ENCODE data around the gene EZR.

EZR gene

DNA sequence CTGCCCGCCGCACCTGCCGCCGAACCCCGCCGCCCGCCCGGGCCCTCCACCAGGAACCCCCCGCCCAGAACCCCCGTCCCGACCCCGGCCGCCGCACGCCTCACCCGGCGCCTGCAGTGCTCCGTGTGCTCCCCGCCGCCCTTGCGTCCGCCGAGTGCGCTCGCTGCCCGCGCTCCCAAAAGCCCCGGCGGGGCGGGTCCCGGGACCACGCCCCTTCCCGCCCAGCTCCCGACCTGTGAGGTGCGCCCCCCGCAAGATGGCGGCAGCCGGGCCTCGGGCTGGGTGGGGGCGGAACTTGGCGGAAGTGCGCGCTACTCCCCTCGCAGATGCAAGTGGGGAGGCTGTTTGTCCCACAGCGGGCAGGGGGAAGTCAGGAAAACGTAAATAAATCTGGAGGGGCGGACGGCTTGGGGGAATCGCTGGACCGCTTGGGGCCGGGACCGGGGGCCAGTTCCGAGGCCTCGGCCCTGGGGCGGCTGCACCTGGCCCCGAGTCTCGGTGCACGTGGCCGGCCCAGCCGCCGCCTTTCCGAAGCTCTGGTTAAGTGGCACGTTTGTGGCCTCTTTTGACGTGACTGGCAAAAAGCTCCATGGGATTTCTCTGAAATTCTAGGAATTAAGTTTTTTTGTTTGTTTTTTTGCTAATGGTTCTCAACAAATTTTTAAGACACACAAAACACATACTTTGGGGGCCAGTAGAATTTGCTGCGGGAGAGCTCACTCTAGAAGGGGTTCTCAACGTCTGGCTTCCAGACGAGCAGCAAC, at the start of gene EZR:
Gene EZR (minus strand): TSS at position 156 of the 764 bp plus-strand sequence. CDS start 1,275 bp downstream, outside the sequence.
- in situ Hi-C loops (cut with MboI; ENCODE audit: low sequenced_read_pairs) = no loop called here

GRCh38 chr6:158868122-158868480, 48.9 kb upstream of the EZR start:
- in situ Hi-C loops (cut with MboI; ENCODE audit: low sequenced_read_pairs) = no loop called here

GRCh38 chr6:158867381-158868121, 48.4 kb upstream of the EZR start:
- in situ Hi-C loops (cut with MboI; ENCODE audit: low sequenced_read_pairs) = no loop called here

DNA sequence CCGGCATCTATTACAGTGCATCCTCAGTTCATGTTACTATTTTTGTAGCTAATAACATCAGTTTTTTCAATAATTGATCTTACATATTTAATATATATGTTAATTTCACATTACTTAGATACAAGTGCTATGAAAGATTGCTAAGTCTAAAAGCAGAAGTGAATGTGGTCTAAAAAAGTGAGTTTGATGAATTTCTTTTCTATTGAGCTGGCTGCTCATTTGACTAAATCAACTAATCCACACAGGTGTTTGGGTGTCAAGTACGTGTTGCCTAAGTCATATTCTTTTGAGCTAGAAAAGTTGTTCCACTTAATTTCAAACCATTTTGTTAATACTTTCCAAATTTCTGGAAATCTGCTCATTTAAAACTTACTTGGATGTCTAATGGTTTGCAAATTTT, 46.6 kb upstream of the EZR start:
- in situ Hi-C loops (cut with MboI; ENCODE audit: low sequenced_read_pairs) = no loop called here

- in situ Hi-C loops (cut with MboI; ENCODE audit: low sequenced_read_pairs) = no loop called here
Measured at GRCh38 chr6:158863646-158864045, 44.5 kb upstream of the EZR start.

- in situ Hi-C loops (cut with MboI; ENCODE audit: low sequenced_read_pairs) = no loop called here
Measured at GRCh38 chr6:158861686-158862381, 42.7 kb upstream of the EZR start.

DNA sequence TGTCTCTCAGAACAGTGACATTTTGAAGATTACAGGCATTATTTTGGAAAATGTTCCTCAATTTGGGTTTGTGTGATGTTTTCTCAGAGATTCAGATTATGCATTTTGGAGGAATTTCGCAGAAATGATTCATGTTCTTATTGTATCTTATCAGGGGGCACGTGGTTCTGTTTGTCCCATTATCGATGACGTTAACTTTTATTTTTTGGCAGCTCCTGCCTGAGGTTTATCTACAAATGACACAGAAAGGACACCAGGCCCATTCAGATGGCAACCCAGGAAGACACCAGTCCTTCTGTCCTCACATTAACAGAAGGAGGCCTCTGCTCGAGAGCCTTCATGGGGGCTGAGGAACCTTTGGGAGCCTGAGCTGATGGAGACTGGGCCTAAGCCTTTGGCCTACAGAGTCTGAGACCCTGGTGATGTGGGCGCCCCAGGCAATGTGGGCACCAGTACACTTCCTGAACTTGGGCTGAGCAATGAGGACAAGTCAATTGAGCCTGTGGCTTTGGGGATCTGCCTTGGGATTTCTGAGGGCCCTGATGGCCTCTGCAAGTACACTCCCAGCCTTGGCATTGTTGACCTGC, 41.2 kb upstream of the EZR start:
- in situ Hi-C loops (cut with MboI; ENCODE audit: low sequenced_read_pairs) = no loop called here

- in situ Hi-C loops (cut with MboI; ENCODE audit: low sequenced_read_pairs) = no loop called here
Measured at GRCh38 chr6:158856261-158856660, 37.1 kb upstream of the EZR start.

DNA sequence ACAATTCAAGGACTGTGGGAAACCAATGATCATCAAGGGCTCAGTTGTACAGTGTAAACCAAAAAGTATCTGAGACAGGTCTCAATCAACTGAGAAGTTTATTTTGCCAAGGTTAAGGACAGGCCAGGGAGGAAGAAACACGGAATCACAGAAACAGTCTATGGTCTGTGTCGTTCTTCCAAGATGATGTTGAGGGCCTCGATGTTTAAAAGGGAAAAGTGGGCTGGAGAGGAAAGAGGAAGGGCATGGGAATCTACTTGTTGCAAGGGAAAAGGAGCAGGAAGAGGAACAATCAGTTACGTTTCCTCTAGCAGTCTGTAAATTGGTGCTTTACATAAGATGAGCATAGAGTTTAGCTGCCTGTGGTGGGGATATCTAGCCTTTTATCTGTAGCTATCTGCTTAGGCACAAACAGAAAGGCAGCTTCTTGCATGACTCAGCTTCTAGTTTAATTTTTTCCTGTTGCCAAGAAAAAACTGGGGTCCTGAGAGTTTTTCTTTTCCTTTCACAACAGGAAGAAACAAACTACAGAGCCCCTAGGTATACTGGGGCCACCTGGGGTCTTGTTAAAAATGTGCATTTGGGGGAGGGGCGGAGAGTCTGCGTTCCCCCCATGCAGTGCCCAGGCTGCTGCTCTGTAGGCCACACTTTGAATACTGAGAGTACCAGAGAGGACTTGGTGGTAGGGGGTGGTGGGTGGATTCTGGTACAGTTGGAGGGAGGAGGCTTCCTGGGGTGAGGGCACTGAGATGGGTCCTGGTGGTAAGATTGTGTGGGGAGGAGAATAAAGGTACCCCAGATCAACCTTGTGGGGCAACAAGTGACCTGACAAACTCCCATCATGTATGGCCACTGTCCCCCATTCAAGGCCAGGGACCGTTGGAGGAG, 35.3 kb upstream of the EZR start:
- in situ Hi-C loops (cut with MboI; ENCODE audit: low sequenced_read_pairs) = no loop called here

- in situ Hi-C loops (cut with MboI; ENCODE audit: low sequenced_read_pairs) = no loop called here
Measured at GRCh38 chr6:158853880-158854213, 34.7 kb upstream of the EZR start.

GRCh38 chr6:158853072-158853879, 34.1 kb upstream of the EZR start:
- in situ Hi-C loops (cut with MboI; ENCODE audit: low sequenced_read_pairs) = no loop called here

DNA sequence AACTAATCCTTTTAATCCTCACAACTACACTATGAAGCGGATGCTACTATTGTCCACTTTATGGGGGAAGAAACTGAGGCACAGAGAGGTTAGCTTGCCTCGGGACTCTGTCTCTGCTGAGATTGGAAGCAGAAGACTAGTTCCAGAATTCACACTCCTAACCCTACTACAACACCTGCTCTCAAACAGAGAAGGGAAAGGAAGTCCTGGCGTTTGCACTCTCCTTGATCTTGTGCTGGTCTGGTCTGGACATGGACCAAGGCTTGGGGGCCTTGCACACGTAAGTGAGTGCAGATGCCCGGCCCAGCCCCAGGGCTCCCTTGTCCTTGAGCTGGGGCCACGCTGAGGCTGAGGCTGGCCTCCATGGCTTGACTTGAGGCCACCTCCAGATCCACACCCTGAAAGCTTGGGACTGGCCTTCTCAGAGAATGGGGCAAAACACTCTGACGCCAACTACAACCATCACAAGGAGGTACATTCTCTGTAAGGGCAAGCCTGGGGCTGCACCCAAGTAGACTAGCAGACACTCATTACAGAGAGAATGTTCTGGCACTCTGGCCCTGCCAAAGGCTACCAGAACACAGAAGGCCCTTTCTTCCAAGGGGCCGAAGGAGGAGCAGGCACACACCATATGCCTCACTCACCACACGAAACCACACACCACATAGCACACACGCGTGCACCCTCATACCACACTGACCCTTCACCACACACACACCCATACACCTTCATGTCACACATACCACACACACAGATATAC, 33.3 kb upstream of the EZR start:
- in situ Hi-C loops (cut with MboI; ENCODE audit: low sequenced_read_pairs) = no loop called here

- in situ Hi-C loops (cut with MboI; ENCODE audit: low sequenced_read_pairs) = no loop called here
Measured at GRCh38 chr6:158850807-158851115, 31.6 kb upstream of the EZR start.

DNA sequence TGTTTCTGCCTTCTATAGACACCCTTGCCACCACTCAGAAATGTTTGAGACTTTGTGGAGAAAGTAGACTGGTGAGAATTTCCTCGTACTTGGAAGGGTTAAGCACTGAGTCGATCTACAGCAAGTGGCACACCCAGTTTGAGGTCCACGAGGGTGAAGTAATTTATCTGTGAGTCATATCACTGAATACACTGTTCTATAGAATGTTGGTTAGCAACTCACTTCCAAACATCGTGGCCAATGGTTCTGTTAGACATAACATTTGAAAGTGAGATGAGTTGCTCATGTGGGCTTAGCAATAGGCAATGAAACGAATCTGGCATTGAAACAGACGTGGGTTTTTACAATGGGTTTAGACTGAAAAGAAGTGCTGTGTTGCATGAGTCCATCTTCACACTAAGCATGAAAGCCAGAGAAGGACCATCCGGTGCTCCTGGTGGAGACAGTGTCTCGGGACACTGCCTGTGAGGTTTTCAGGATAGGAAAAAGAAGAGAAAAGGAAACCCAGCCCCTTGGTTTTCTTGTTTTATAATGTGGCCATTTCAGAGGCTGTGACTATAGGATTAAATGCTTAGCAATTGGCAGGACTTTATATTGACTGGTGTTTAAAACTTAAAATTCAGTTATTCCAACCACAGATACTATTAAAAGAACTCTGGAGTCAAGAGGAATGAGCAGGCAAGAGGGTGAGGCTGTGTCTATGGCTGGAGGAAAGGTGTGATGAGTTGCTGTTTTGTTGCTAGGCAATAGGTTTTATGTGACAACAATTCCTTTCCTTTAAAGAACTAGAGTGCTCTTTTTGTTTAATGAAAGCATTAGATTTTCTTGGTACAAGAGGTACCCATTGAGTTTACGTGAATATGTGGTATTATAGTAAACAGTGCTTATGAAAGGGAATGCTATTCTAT, 31.0 kb upstream of the EZR start:
- in situ Hi-C loops (cut with MboI; ENCODE audit: low sequenced_read_pairs) = no loop called here

GRCh38 chr6:158848490-158848895, 29.3 kb upstream of the EZR start:
- in situ Hi-C loops (cut with MboI; ENCODE audit: low sequenced_read_pairs) = no loop called here

DNA sequence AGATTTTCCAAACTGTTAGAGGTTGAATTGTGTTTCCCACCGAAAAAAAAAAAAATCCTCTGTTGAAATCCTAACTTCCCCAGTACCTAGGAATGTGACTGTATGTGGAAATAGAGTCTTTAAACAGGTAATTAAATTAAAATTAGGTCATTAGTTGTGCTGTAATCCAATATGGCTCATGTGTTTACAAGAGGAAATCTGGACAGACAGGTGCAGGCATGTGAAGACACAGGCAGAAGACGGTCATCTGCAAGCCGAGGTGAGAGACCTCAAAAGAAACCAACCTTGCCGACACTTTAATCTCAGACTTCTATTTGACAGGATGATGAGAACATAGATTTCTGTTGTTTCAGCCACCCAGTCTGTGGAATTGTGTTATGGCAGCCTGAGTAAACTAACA, 28.6 kb upstream of the EZR start:
- in situ Hi-C loops (cut with MboI; ENCODE audit: low sequenced_read_pairs) = no loop called here

DNA sequence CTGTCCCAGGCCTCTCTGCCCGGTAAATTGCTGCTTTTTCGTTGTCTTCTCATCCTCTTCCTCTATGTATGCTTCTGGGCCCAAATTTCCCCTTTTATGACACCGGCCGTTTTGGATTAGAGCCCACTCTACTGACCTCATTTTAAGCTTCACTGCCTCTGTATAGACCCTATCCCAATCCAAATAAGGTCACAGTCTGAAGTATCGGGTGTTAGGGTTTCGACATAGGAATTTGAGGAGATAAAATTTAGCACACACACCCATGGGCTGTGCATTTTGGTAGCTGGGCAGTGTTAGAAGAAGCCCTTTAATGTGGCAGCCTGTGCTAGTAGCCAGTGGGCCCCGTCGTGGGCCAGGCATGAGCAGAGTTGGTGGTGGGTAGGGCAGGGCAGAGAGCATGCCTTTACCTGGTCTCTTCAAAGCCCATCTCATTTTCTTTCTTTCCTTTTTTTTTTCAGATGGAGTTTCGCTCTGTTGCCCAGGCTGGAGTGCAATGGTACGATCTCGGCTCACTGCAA, 27.9 kb upstream of the EZR start:
- in situ Hi-C loops (cut with MboI; ENCODE audit: low sequenced_read_pairs) = no loop called here

All from HL-60/S4 treated with phorbol 12-myristate 13-acetate at 8.2 ng/mL for 4 days and 3 days (cell line).